AG04449 (cell line): ENCODE results near the gene ZNF700.
"Not testable (repeated sequence)": the region's sequence is repeated elsewhere in the genome, so short reads cannot be mapped to it uniquely, and the experiment has no call there.

ENCODE experiments used
- CTCF ChIA-PET: fragments of 350-600 bp; formaldehyde crosslinking; extraction: SDS; loops from one replicate; lab custom pipeline; 2021; ENCODE audit warnings: antibody characterized with exemption; lab: Yijun Ruan, JAX
- POLR2A ChIA-PET: fragments of 400-600, 350-600 bp; formaldehyde crosslinking; extraction: SDS; loops from one replicate; lab custom pipeline; 2020; ENCODE audit warnings: antibody characterized with exemption, inconsistent platforms; lab: Yijun Ruan, JAX
- DNase-seq: peaks from one replicate; pipeline ENCODE4 v3.0.0-alpha.2; 2010; ENCODE audit warnings: low read depth, low spot score
- H3K4me3 ChIP-seq: 2 replicates; pipeline ENCODE4 v1.5.1; 2011; ENCODE audit warnings: low read depth, mild to moderate bottlenecking, control low read depth, low read length
- CTCF ChIP-seq: IDR thresholded peaks from one replicate; pipeline ENCODE4 v1.5.1; 2011; ENCODE audit warnings: mild to moderate bottlenecking, moderate library complexity, low read length, control low read depth, inconsistent platforms; ENCODE audit not compliant: insufficient read depth; ENCODE audit errors: missing control alignments

The ZNF700 gene

GRCh38 chr19:11942008-11942842, 17.3 kb downstream of the ZNF700 start:
- no peak for DNase-seq
- ChIA-PET POLR2A (no interaction called here), CTCF (interaction anchor here (1.0 to 5.5 kb wide), 2 partner anchors 19 to 23 kb away, joined by 3 to 31 read pairs; partner anchors contain the start of genes ZNF700 and ZNF763)
- no peak overlapping the region for H3K4me3 ChIP-seq
- no peak for TF ChIP-seq CTCF

- DNase-seq, result no peak
- ChIA-PET CTCF (interaction anchor here (0.6 to 5.5 kb wide), 4 partner anchors 20 to 117 kb away, joined by 3 to 31 read pairs (median 4); partner anchors contain the start of genes ZNF700 and ZNF763), POLR2A (no interaction called here)
- H3K4me3 ChIP-seq, result no peak overlapping the region
- no peak for TF ChIP-seq CTCF
Observed at GRCh38 chr19:11942843-11943108, 17.9 kb downstream of the ZNF700 start.

- no peak for DNase-seq
- no peak for TF ChIP-seq CTCF
- no peak overlapping the region for H3K4me3 ChIP-seq
- CTCF ChIA-PET, result interaction anchor here (1.3 to 5.5 kb wide), 4 partner anchors 18 to 147 kb away, joined by 3 to 31 read pairs (median 10); partner anchors contain the start of gene ZNF700
- POLR2A ChIA-PET, result no interaction called here
Observed at GRCh38 chr19:11944656-11945055, 19.7 kb downstream of the ZNF700 start.

GRCh38 chr19:11948646-11949045, 23.7 kb downstream of the ZNF700 start:
- ChIA-PET POLR2A (no interaction called here), CTCF (interaction anchor here (1.8 kb wide), 1 partner anchor 15 kb away, joined by 5 read pairs; no protein-coding TSS in a partner anchor)
- TF ChIP-seq CTCF, result no peak
- no peak for DNase-seq
- H3K4me3 ChIP-seq, result no peak overlapping the region

GRCh38 chr19:11949201-11949600, 24.3 kb downstream of the ZNF700 start:
- TF ChIP-seq CTCF, result no peak
- POLR2A ChIA-PET, result no interaction called here
- DNase-seq, result no peak
- CTCF ChIA-PET, result no interaction called here
- H3K4me3 ChIP-seq, result no peak overlapping the region

- DNase-seq, POLR2A ChIA-PET, H3K4me3 ChIP-seq: not testable (repeated sequence)
- CTCF ChIA-PET, result interaction anchor here (1.5 kb wide), 1 partner anchor 69 kb away, joined by 3 read pairs; no protein-coding TSS in a partner anchor
Observed at GRCh38 chr19:11949614-11950080, 24.7 kb downstream of the ZNF700 start.
